HT-29 (cell line): Measurements from ENCODE around the gene INPP4B. TPM values are rescaled to one million over a fixed set of nuclear protein-coding genes. Genes with fewer than 3 reads are reported as not detected.
A peak's percentile ranks its signal among the peaks of the same experiment; 100 is the strongest.

Experiments
- DNase-seq: peaks from one replicate; pipeline ENCODE4 v3.0.0-alpha.2; 2015; ENCODE audit warnings: low spot score
- total RNA-seq: library from RNA; depleted of rRNA; stranded (reverse); fragments of >200 nt; shearing (Covaris generic); gene quantifications from 2 replicates; pipeline ENCODE4 v1.2.3, GENCODE V29; 2014

The INPP4B gene
- total RNA-seq, 1 experiment from 2014 or later = 19.1 TPM

DNA sequence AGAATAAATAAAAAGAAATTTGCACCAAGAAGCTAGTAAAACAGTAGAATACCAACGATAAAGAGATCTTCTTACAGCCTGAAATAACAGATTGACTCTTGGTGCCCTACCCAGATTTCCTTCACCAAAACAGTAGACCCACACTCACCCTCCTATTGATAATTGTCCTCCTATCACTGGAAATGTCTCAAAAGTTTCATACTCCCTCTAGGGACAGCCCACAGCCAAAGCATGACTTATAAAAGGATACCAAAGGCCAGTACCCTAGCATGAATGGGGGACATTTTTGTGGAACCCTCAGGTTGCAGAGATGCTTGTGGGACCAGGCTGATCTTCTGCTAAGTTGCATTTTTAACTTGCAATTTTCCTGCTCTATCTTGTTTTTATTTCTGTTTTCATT is 104.1 kb downstream of the INPP4B start:
- no peak for DNase-seq

DNA sequence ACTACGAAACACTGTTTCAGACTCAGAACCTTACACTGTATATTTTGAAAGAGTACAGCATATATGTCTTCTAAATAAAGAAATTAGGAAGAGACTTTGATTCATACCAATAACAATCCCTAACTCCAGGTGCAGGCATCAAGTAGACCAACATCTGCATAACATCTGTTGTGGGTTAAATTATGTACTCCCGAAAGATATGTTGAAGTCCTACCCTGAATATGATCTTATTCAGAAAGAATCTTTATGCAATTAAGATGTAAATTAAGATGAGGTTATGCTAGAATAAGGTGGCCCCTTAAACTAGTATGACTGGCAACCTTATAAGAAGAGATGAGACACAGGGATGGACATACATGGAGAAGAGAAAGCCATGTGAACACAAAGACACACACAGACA is 117.9 kb downstream of the INPP4B start:
- DNase-seq = no peak

DNA sequence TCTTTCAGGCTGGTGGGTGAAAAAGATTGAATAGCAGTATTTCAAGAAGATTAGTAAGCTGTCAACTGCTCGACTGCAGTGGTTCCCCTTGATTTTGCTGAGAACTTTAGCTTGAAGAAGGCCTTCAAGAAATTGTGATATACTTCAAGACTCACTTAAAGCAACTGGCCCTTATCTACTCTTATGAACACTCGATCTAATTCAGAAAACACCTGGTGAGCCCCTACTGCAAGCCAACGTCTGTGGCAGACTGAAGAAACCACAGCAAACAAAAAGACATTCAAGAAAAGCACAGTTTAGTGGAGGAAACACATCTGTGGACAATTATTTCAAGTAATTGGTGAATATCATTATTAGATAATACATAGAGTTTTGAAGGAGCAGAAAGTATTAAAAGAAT is 119.0 kb downstream of the INPP4B start:
- no peak for DNase-seq

DNA sequence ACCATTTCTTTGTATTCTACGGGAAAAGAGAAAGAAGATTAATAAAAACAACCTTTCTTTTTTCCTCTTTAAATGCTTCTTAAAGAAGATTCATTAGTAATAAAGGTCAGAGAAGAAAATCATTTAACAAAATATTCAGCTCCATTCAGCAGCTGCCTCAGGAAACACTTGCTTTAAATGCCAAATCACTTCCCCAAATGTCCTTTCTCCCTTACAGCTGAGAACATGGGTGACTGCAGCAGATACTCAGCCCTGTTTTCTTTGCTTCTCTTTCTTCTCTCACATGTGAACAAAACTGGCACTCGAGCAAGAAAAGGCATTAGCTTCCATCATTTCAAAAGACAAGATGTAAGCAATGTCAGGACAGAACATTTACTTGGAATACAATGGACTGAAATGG is 120.2 kb downstream of the INPP4B start:
- no peak for DNase-seq

DNA sequence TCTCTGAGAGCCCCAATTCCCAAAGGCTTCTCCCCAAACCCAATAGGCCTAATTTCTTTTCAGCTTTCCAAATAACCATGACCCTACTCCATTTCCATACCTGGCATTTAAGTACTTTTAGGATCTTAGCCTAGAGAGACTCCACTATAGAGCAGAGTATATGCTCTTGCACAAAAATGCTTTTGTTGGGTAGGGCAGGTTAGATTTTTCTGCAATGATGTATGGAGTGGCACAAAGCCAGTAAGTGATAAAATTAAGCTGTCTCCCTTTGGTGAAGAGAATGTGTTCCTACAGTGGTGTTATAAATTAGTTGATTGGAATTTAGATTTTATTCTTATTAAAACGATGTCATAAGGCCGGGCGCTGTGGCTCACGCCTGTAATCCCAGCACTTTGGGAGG is 124.9 kb downstream of the INPP4B start:
- DNase-seq = peak; percentile 24

DNA sequence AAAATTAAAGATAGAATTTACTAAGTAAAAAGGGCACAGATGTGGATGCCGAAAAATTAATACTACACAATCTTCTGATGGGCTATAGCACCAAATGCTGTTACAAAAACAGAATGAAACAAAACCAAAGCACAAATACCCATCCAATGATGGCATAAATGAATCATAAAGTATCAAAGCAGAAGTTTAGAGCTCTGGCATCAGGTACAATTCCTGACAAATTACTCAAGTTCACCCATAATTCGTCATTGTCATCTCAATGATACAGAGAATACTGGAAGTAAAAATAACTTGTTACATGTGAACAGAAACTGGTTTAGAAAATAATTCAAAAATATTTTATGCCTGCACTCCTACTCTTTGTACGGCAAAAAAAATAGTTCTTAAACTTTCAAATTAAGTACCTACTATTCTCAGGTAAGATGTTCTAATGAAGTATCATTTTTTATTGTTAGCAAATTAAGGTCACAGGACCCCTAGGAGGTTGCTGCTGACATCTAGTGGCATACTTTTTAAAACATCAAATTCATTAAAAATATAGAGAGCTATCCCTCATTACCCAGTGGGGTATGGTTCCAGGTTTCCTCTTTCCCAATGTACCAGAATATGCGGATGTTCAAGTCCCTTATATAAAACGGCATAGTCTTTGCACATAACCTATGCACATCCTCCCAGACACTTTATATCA is 126.1 kb downstream of the INPP4B start:
- DNase-seq = peak; percentile 77

DNA sequence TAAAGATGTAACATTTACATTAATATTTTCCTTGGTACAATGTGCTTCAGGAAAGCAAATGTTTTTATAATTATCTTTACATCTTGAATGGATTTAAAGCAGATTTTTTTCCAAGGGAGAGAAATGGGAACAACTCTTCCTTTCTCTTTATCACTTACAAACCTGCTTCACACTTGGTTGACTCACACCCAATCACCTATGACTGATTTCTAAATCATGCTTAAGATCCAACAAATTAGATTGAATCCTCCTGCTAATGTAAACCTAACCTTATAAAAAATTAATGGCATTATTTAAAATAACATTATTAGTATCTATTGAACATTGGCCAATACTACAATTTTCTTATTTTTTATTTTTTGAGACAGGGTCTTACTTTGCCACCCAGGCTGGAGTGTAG is 127.1 kb downstream of the INPP4B start:
- DNase-seq = no peak

DNA sequence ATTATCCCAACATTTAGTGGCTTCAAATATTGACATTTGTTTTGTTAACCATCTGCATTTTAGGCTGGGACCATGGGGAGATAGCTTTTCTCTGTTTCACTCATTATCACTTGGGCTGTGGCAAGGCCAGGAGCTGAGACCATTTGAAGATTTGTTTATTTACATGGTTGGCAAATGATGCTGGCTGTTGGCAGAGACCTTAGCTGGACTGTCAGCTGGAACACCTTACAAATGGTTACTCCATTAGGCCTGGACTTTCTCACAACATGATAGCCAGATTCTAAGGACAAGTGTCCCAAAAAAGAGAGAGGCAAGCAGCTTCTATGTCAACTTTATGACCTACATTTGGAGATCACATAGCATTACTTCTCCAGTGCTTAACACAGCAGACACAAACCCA is 130.4 kb downstream of the INPP4B start:
- DNase-seq = no peak

DNA sequence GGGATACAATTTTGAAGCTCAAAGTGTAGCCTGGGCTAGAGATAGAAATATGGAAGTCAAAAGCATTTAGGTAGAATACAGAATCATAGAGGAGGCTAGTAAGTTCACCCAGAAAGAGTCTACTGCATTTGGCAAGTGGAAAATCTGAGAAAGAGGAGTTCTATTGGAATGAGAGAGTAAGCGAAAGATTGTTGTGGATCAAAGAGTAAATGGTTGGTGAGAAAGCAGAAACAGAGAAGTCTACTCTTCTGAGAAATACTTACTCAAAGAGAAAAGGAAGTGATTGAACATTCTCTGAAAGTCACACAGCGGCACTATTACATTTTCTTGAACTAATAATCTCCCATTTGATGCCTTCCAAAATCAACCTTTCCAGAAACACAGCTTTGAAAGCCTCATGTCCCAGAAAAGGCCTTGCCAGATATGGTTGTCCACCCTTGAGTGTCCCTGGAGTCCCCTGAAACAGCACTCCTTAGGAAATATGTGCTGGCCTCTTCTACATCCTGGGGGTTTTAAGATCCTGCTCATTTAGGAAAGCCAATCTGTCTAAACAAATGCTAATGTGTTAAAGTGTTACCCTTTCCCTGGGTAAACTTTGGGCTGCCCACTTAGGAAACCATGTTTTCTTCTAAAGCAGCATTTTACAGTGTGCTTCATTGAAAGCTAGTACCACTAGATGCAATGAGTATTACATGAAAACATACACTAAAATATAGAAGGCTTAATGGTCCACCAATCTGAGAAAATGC is 132.6 kb downstream of the INPP4B start:
- DNase-seq = no peak

DNA sequence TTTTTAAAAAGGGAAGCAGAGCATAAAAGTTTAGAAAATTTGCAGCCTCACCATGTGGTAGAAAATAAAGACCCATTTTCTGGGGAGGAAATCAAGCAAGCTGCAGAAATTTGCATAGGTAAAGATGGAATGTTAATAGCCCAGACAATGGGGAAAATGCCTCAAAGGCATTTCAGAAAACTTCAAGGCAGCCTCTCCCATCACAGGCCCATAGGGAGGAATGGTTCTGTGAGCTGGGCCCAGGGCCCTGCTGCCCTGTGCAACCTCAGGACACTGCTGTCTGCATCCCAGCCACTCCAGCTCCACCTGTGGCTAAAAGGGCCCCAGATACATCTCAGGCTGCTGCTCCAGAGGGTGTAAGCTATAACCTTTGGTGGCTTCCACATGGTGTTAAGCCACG is 137.9 kb downstream of the INPP4B start:
- no peak for DNase-seq

DNA sequence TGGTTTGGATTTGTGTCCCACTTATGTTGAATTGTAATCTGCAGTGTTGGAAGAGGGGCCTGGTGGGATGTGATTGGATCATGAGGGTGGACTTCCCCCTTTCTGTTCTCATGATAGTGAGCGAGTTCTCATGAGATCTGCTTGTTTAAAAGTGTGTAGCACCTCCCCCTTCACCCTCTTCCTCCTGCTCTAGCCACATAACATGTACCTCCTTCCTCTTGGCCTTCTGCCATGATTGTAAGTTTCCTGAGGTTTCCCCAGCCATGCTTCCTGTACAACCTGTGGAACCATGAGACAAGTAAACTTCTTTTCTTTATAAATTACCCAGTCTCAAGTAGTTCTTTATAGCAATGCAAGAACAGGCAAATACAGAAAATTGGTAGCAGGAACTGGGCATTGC is 138.7 kb downstream of the INPP4B start:
- no peak for DNase-seq

DNA sequence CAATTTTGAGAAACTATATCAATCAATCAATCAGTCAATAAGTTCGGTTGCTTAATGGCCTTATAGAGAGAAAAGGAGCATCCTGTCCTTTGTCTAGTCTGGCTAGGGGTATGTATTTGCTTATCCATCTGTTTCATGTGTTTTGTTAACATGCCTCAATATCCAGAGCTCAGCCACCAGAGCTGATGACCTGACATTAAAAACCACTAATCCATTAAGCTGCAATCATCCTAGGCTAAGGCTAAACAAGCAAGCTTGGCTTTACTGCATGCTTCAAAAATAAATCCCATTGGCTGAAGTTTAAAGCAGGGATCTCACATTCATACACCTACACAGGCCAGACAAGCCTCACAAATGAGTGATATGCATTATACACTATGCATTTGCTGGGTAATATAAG is 139.7 kb downstream of the INPP4B start:
- no peak for DNase-seq

DNA sequence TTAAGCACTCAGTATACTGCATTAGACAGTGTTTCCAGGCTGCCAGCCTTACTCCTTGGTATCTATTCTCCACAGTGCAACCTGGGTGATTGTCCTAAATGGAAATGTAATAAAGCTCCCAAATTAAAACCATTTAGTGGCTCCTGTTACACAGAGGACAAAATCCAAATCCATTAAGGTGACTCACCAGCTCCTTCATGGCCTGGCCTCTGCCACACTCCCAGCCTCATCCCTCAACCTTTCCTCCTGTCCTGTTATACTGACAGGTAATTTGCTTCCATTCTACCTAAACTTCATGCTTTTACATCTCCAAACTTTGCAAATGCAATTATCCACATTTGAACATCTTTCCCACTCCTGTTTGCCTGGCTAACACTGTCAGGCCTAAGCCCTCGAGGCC is 140.3 kb downstream of the INPP4B start:
- no peak for DNase-seq

DNA sequence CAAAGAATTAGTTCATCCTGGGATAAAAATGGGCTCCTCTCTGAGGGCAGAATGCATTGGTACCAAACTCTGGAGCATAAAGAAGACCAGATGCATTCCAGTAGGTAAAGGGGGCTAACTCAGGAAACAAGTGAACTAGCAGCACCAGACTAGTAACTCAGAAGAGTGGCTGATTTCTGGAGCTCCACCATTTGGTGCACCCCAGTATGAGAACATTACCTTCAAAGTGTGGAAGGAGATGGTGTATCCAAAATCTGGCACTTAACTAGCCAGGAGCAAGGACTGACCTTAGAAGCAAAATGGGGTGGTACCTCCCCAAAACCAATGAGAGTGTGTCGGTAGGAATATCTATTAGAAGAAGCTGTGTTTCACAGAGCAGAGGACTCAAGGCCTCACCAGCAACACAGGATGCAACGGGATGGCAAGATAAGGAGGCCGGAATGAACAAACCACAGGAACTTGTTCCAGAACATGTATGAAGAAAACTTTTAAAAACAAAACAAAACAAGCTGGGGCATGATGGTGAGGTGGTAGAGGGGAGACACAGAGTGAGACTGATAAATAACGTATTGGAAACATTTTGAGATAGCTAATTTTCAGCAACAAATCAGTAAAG is 142.3 kb downstream of the INPP4B start:
- no peak for DNase-seq

DNA sequence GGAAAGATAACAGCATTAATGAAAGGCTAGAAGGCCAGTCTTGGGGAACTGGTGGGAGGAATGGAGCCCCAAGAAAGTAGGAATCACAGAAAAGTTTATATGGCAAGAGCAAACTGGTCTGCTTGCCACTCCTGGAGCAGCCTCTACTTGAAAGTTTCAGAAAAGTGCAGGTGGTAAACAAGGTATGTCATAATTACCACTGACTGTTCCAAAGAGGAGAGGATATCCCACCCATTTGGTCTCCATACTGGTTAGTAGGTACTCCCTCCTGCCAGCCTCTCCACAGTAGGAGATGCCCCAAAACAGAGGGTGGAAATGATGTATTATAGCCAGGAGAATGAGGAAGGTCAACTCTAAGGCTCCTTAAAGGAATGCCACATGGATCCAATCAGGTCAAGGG is 145.1 kb downstream of the INPP4B start:
- no peak for DNase-seq

DNA sequence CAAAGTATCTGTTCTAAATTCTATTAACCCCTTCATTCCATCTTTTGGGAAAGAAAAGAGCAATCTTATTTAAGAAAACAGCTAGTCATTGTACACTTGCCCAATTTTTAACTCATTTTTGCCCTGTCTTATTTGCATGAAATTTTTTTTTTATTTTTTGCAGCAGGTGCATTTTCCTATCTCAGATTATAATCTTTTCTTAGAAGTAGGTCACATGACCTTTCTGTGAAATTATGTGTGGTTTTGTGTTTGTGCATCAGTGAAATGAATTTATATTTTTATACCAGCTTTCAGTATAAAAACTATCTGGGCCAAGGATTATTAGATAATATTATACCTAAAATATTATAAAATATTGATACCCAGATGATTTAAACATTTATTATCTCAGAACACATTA is 145.6 kb downstream of the INPP4B start:
- DNase-seq = no peak

DNA sequence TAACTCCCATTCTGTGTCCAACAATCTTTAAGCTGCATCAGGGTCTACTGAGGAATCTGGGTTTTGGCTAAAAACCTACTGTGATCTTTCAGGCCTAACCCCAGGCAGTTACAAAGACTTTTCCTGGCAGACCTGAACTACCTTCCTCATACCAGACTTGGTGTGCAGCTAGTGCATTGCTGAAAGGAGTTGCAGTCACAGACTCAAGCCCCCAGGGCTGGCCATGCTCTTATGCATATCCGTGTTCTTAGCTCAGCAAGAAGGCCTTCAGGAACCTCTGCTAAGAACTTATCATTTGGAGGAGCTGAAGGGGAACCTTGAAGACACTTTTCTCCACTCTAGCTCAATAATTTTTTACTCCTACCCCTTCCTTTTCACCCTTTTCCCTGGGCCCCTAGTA is 147.5 kb downstream of the INPP4B start:
- DNase-seq = no peak

DNA sequence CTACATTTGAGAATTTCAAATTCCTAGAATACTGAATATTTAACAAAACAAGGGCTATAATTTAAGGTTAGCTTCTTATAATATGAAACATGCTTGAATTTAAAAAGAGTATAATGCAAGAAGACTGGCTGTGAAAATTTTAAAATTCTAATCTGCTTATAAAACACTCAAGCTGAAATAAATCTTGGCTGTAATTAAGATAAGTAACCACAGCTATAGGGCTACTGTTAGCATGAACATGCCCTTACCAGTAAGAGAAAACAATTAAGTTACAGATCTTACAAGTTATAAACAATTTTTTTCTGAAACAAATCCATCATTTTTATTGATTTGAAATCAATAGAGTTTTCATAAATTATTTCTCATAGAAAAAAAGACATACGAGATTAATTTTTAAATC is 148.2 kb downstream of the INPP4B start:
- DNase-seq = no peak

DNA sequence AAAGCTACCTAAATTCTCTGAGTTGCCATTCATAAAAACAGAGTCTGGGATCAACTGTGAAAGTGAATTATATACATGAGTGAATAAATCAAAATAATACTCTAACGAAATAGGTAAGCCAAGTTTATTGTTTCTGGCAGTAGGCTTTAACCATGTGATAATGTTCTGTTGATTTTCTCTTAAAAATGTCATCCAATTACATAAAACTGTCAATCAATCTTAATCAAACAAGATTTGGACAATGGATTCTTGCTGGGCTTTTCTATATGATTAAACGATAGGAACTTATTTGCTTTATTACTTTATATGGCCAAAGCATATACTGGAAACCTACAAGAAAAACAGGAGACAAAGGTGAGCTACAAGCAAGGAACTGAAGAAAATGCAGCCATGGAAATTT is 148.8 kb downstream of the INPP4B start:
- peak; percentile 39 for DNase-seq

DNA sequence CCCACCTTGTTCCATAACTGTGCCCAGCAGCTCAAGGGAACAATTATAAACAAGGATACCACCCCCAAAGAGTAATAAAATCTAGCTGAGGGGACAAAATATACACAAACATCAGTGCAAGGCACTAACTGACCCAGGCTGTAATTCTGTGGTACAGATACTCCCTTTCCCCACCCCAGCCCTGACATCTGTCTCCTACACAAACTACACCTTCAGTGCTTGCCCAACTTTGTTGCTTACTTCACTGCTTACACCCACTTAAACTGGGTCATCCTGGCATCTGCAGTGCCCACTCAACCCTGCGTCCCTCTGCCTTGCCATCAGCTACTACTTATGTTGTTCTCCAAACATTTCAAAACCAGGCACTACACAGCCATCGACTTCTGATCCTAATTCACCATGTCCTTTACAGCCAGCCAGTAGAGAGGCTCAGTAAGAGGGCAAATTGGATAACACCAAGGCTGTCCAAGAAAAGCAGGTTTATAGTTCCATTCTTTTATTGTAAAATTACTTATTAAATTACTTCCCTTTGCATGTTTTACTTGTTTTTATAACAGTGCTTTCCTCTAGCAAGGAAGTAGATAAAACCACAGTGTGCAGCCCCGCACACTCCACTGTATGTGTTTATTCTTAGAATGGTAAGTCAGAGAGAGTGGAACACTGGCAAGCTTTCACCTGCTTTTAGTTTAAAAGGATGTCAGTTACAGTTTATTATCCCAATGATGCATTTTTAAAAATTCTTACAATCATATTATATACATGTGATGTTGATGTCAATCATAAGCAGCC is 149.6 kb downstream of the INPP4B start:
- DNase-seq = no peak

DNA sequence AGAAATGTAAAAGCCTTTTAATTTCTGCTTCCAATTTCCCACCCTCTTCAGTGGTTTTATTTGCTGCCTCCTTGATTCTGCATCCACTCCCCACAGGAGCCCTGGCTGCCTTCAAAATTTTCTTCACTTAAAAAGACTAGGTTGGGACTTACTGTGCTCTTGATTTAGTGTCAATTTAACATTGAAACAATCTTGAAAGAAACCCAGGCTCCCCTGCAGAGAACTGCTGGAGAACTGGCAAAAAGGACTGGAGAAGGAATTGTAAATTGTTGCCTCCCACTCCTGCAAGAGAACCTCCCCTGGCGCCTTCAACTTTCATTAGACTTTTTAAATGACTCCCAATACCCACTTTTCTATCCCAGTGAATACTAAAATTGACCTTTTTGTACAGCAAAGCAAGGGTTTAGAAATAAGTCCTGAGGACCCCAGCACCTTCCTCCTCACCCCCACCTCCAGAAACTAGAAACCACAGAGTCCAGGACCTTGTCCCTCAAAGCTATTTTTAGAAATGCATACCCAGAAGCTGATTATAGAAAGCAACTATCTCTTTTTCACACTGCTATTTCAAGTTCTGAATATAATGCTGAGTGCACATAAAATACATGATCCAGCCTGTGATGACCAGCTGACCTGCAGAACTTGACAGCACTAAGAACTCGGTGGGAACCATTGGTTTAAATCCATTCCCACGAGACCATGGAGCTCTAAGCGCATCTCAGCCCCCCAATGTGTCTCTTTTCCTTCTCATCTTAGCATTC is 155.5 kb downstream of the INPP4B start:
- DNase-seq = no peak
